Measurements from ENCODE around the gene KREMEN2. TPM values are rescaled to one million over a fixed set of nuclear protein-coding genes. Genes with fewer than 3 reads are reported as not detected.
A peak's percentile ranks its signal among the peaks of the same experiment; 100 is the strongest.

Gene KREMEN2
- total RNA-seq, 4 donors from 2014 or later, result 0.40 to 1.6 TPM; not detected in 2

- H3K27ac ChIP-seq, result peak overlapping the region in 3 of 4 donors; percentile 63 to 96 (median 84)
Measured at GRCh38 chr16:3004781-3005284, 40.8 kb downstream of the KREMEN2 start.

GRCh38 chr16:3007059-3007956, 43.2 kb downstream of the KREMEN2 start:
- no peak for TF ChIP-seq CTCF (IDR thresholded peaks at IDR 0.05)
- peak; percentile 35 to 71 for TF ChIP-seq POLR2A (IDR thresholded peaks at IDR 0.05)
- peak in 2 of 3 donors; percentile 87 for DNase-seq
- H3K4me1 ChIP-seq, result peaks cover 8 to 31% (median 14%) of the 10 kb centered on the region in 4 donors
- peak overlapping the region in 3 of 4 donors; percentile 67 to 95 (median 84) for H3K27ac ChIP-seq
- H3K36me3 ChIP-seq, result no peaks in the 10 kb centered on the region
- H3K27me3 ChIP-seq, result no peaks in the 10 kb centered on the region
- H3K4me3 ChIP-seq, result peak overlapping the region in 2 of 4 donors; percentile 28 to 53
- no peaks in the 10 kb centered on the region for H3K9me3 ChIP-seq

More at GRCh38 chr16:3004781-3005284, 40.8 kb downstream of the KREMEN2 start:
- Histone ChIP-seq H3K4me3 (peak overlapping the region; percentile 34 to 58 (median 46)), H3K9me3 (no peaks in the 10 kb centered on the region), H3K4me1 (peaks cover 8 to 31% (median 14%) of the 10 kb centered on the region in 4 donors), H3K36me3 (no peaks in the 10 kb centered on the region), H3K27me3 (no peaks in the 10 kb centered on the region)
- TF ChIP-seq CTCF (IDR thresholded peaks at IDR 0.05), result no peak
- peak; percentile 22 to 51 for TF ChIP-seq POLR2A (IDR thresholded peaks at IDR 0.05)
- DNase-seq, result peak in 2 of 3 donors; percentile 71 to 77

GRCh38 chr16:3007957-3008689, 44.0 kb downstream of the KREMEN2 start:
- no peaks in the 10 kb centered on the region for H3K36me3 ChIP-seq
- no peak for TF ChIP-seq POLR2A (IDR thresholded peaks at IDR 0.05)
- no peak for TF ChIP-seq CTCF (IDR thresholded peaks at IDR 0.05)
- peak overlapping the region in 3 of 4 donors; percentile 2 to 28 (median 16) for H3K4me3 ChIP-seq
- peak overlapping the region in 3 of 4 donors; percentile 67 to 95 (median 84) for H3K27ac ChIP-seq
- peaks cover 8 to 31% (median 14%) of the 10 kb centered on the region in 4 donors for H3K4me1 ChIP-seq
- no peaks in the 10 kb centered on the region for H3K27me3 ChIP-seq
- no peaks in the 10 kb centered on the region for H3K9me3 ChIP-seq
- DNase-seq, result peak in 2 of 3 donors; percentile 31 to 60

GRCh38 chr16:3008690-3009037, 44.6 kb downstream of the KREMEN2 start:
- H3K4me3 ChIP-seq, result no peak overlapping the region
- H3K36me3 ChIP-seq, result no peaks in the 10 kb centered on the region
- peaks cover 8 to 31% (median 14%) of the 10 kb centered on the region in 4 donors for H3K4me1 ChIP-seq
- H3K27me3 ChIP-seq, result no peaks in the 10 kb centered on the region
- H3K27ac ChIP-seq, result peak overlapping the region in 1 of 4 donors; percentile 95
- no peaks in the 10 kb centered on the region for H3K9me3 ChIP-seq
- DNase-seq, result no peak
- TF ChIP-seq POLR2A (IDR thresholded peaks at IDR 0.05), result no peak
- no peak for TF ChIP-seq CTCF (IDR thresholded peaks at IDR 0.05)

- H3K9me3 ChIP-seq, result no peaks in the 10 kb centered on the region
- no peak for DNase-seq
- no peak overlapping the region for H3K4me3 ChIP-seq
- H3K27ac ChIP-seq, result no peak overlapping the region
- H3K27me3 ChIP-seq, result no peaks in the 10 kb centered on the region
- H3K36me3 ChIP-seq, result no peaks in the 10 kb centered on the region
- peaks cover 8 to 31% (median 13%) of the 10 kb centered on the region in 4 donors for H3K4me1 ChIP-seq
- TF ChIP-seq CTCF (IDR thresholded peaks at IDR 0.05) (no peak), POLR2A (IDR thresholded peaks at IDR 0.05) (no peak)
Measured at GRCh38 chr16:3009568-3010390, 45.7 kb downstream of the KREMEN2 start.

Measured in Peyer's patch (tissue), 4 donors.